CD4-positive, alpha-beta T cell treated with Interleukin-12 subunit alpha and Interleukin-12 subunit beta, for 1 hour (primary cell): ENCODE data around the gene RANBP10.

ENCODE experiments used
- DNase-seq: peaks from one replicate; pipeline ENCODE4 v3.0.0-alpha.2; 2020

The RANBP10 gene

GRCh38 chr16:67673712-67674580 is 132.4 kb downstream of the RANBP10 start:
- no peak for DNase-seq
